ENCODE data around the gene ABLIM2.

The ABLIM2 gene

GRCh38 chr4:8032381-8032780 is 126.2 kb downstream of the ABLIM2 start:
- no peak for DNase-seq

- DNase-seq: no peak
Measured at GRCh38 chr4:8030121-8030781, 128.4 kb downstream of the ABLIM2 start.

- DNase-seq: no peak
Measured at GRCh38 chr4:8029689-8030088, 128.9 kb downstream of the ABLIM2 start.

GRCh38 chr4:8028884-8029568 is 129.6 kb downstream of the ABLIM2 start:
- no peak for DNase-seq

- no peak for DNase-seq
Measured at GRCh38 chr4:8028368-8028767, 130.2 kb downstream of the ABLIM2 start.

GRCh38 chr4:8026453-8026852 is 132.2 kb downstream of the ABLIM2 start:
- DNase-seq: peak in 1 of 51 donors; percentile 51

GRCh38 chr4:8025668-8026067 is 132.9 kb downstream of the ABLIM2 start:
- no peak for DNase-seq

- DNase-seq: no peak
Measured at GRCh38 chr4:8024073-8024786, 134.4 kb downstream of the ABLIM2 start.

- DNase-seq: no peak
Measured at GRCh38 chr4:8023696-8024033, 134.9 kb downstream of the ABLIM2 start.

GRCh38 chr4:8022767-8023695 is 135.6 kb downstream of the ABLIM2 start:
- DNase-seq: no peak

- DNase-seq: peak in 1 of 51 donors; percentile 8
Measured at GRCh38 chr4:8021796-8022195, 136.8 kb downstream of the ABLIM2 start.

- peak in 22 of 51 donors; percentile 14 to 69 (median 38) for DNase-seq
Measured at GRCh38 chr4:8019396-8020365, 138.9 kb downstream of the ABLIM2 start.

- no peak for DNase-seq
Measured at GRCh38 chr4:8016527-8016926, 142.1 kb downstream of the ABLIM2 start.

GRCh38 chr4:8015512-8015911 is 143.1 kb downstream of the ABLIM2 start:
- peak in 15 of 51 donors; percentile 4 to 47 (median 15) for DNase-seq

GRCh38 chr4:8013976-8014726 is 144.5 kb downstream of the ABLIM2 start:
- DNase-seq: no peak

- no peak for DNase-seq
Measured at GRCh38 chr4:8012517-8012916, 146.1 kb downstream of the ABLIM2 start.

- DNase-seq: peak in 50 of 51 donors; percentile 15 to 93 (median 74)
Measured at GRCh38 chr4:8010618-8011017, 148.0 kb downstream of the ABLIM2 start.

- DNase-seq: no peak
Measured at GRCh38 chr4:8009710-8010511, 148.7 kb downstream of the ABLIM2 start.

- DNase-seq: no peak
Measured at GRCh38 chr4:8009097-8009496, 149.5 kb downstream of the ABLIM2 start.

All from hypothalamus (tissue), 51 donors.